HG02642 (cell line): ENCODE measurements around the gene MINDY1.

Experiments
- ATAC-seq: cut with Tn5 transposase; IDR thresholded peaks from one replicate; pipeline ENCODE4 v1.9.1; 2021; ENCODE audit warnings: mild to moderate bottlenecking; ENCODE audit not compliant: unreplicated experiment, poor library complexity

Gene MINDY1

GRCh38 chr1:151012684-151013471 lies 6.2 kb upstream of the MINDY1 start:
- ATAC-seq, result no peak

GRCh38 chr1:151011154-151011850 lies 4.6 kb upstream of the MINDY1 start:
- ATAC-seq, result no peak

GRCh38 chr1:151010346-151010726 lies 3.6 kb upstream of the MINDY1 start:
- no peak for ATAC-seq

- ATAC-seq, result no peak
Observed at GRCh38 chr1:151009674-151010345, 3.1 kb upstream of the MINDY1 start.

- no peak for ATAC-seq
Observed at GRCh38 chr1:151009206-151009587, 2.5 kb upstream of the MINDY1 start.

- ATAC-seq, result peak; percentile 78
Observed at GRCh38 chr1:151008244-151009205, 1.8 kb upstream of the MINDY1 start, which contains the start of gene PRUNE1. PRUNE1 (plus strand) TSS chr1:151008449; CDS start chr1:151008633, 184 bp downstream.

GRCh38 chr1:151007853-151008243 lies 1.1 kb upstream of the MINDY1 start:
- no peak for ATAC-seq

GRCh38 chr1:151005729-151006319 lies 878 bp downstream of the MINDY1 start:
- ATAC-seq, result no peak

- no peak for ATAC-seq
Observed at GRCh38 chr1:151003180-151003579, 3.5 kb downstream of the MINDY1 start.

- ATAC-seq, result no peak
Observed at GRCh38 chr1:151002611-151003010, 4.1 kb downstream of the MINDY1 start.

- ATAC-seq, result no peak
Observed at GRCh38 chr1:151002051-151002450, 4.7 kb downstream of the MINDY1 start.

GRCh38 chr1:151001602-151002001 lies 5.1 kb downstream of the MINDY1 start:
- no peak for ATAC-seq

GRCh38 chr1:151000408-151000807 lies 6.3 kb downstream of the MINDY1 start:
- no peak for ATAC-seq

GRCh38 chr1:150999926-151000325 lies 6.8 kb downstream of the MINDY1 start:
- no peak for ATAC-seq

- ATAC-seq, result no peak
Observed at GRCh38 chr1:150999051-150999674, 7.5 kb downstream of the MINDY1 start.

GRCh38 chr1:150997949-150998348 lies 8.8 kb downstream of the MINDY1 start:
- no peak for ATAC-seq

GRCh38 chr1:150997126-150997872 lies 9.4 kb downstream of the MINDY1 start:
- no peak for ATAC-seq

GRCh38 chr1:150995896-150996295 lies 10.8 kb downstream of the MINDY1 start:
- no peak for ATAC-seq

- ATAC-seq, result no peak
Observed at GRCh38 chr1:150995460-150995859, 11.2 kb downstream of the MINDY1 start.
